ENCODE results near the gene MAPK1. TPM values are rescaled to one million over a fixed set of nuclear protein-coding genes. Genes with fewer than 3 reads are reported as not detected.

MAPK1 gene
- total RNA-seq, 1 donor from 2014 or later: 148 TPM

DNA sequence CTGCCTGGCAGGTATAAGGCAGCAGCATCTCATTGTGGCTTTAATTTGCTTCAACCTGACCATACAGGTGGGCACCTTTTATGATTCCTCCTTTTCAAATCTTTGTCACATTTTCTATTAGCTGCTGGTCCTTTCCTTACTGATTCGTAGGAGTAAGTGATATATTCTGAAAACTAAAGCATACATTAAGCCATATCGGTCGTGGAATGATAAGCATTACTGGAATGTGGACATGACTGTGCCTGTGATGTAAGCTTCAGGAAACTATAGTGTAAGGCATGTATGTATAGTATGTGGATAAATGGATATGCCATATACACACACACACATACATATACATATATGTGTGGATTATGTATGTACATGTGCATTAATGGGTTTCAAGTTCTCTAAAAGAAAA is 152.7 kb downstream of the MAPK1 start:
- Mint-ChIP-seq H3K27me3 (ENCODE audit: low read depth, unreplicated experiment) (peaks cover 3% of the 10 kb centered on the region), H3K4me1 (ENCODE audit: low read depth, unreplicated experiment) (peaks cover 6% of the 10 kb centered on the region), H3K4me3 (ENCODE audit: unreplicated experiment) (no peak overlapping the region), H3K36me3 (ENCODE audit: low read depth, unreplicated experiment) (no peaks in the 10 kb centered on the region), H3K27ac (ENCODE audit: unreplicated experiment) (no peak overlapping the region), H3K9me3 (ENCODE audit: unreplicated experiment) (no peaks in the 10 kb centered on the region)
- Histone ChIP-seq H3K4me3 (ENCODE audit: insufficient read depth, low read depth, low read length) (no peak overlapping the region), H3K79me2 (ENCODE audit: insufficient read depth, low read length) (no peaks in the 10 kb centered on the region), H3K9me3 (ENCODE audit: insufficient read depth, low read depth, low read length) (no peaks in the 10 kb centered on the region), H3K4me1 (ENCODE audit: insufficient read depth, low read length) (no peaks in the 10 kb centered on the region), H4K20me1 (ENCODE audit: insufficient read depth, low read length) (no peaks in the 10 kb centered on the region), H3K4me2 (ENCODE audit: low read length) (no peak overlapping the region), H3K27me3 (ENCODE audit: insufficient read depth, low read length) (no peaks in the 10 kb centered on the region), H3K9ac (ENCODE audit: low read length) (no peak overlapping the region), H3K27ac (ENCODE audit: low read depth, low read length) (no peak overlapping the region), H2AFZ (ENCODE audit: low read depth, low read length) (no peak overlapping the region), H3K36me3 (ENCODE audit: insufficient read depth, low read length) (no peaks in the 10 kb centered on the region)
- DNase-seq (ENCODE audit: low read depth) (no peak), FAIRE-seq (no peak)
- TF ChIP-seq, protein P1, sequence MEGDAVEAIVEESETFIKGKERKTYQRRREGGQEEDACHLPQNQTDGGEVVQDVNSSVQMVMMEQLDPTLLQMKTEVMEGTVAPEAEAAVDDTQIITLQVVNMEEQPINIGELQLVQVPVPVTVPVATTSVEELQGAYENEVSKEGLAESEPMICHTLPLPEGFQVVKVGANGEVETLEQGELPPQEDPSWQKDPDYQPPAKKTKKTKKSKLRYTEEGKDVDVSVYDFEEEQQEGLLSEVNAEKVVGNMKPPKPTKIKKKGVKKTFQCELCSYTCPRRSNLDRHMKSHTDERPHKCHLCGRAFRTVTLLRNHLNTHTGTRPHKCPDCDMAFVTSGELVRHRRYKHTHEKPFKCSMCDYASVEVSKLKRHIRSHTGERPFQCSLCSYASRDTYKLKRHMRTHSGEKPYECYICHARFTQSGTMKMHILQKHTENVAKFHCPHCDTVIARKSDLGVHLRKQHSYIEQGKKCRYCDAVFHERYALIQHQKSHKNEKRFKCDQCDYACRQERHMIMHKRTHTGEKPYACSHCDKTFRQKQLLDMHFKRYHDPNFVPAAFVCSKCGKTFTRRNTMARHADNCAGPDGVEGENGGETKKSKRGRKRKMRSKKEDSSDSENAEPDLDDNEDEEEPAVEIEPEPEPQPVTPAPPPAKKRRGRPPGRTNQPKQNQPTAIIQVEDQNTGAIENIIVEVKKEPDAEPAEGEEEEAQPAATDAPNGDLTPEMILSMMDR (IDR thresholded peaks at IDR 0.05; ENCODE audit: insufficient read depth, low read depth, low read length): no peak

DNA sequence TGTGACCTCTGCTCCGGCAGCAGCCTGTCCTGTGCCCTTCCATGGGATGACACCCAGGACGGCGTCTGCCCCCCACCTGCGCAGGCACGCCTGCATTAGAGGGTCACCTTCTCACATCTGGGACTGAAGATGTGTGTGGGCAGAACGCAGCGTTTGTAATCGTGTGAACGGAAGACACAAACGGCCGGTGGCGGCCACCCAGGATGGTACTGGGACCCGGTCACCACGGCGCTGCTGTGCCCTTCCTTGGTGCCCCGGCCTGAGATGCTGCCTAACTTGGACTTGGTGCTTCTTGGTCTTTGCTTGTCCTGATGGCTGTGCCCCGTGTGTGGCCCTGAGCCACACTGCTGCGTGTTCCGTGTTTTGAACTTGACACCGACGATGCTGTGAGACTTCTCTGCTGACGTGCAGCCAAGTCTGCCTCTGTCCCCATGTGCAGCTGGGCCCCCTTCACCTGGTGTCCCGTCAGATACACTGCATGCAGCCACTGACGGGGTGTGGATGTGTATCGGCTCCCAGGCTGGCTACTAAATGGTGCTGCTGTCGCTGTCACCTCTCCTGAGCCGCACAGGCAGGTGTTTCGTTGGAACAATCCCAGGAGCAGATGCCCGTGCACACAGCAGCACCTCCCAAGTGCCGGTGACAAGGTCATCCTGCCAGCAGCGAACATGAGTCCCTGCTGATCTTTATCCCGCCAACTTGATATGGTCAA is 153.2 kb downstream of the MAPK1 start:
- DNase-seq (ENCODE audit: low read depth) (no peak), FAIRE-seq (no peak)
- Mint-ChIP-seq H3K4me3 (ENCODE audit: unreplicated experiment) (no peak overlapping the region), H3K36me3 (ENCODE audit: low read depth, unreplicated experiment) (no peaks in the 10 kb centered on the region), H3K27me3 (ENCODE audit: low read depth, unreplicated experiment) (peaks cover 3% of the 10 kb centered on the region), H3K9me3 (ENCODE audit: unreplicated experiment) (no peaks in the 10 kb centered on the region), H3K4me1 (ENCODE audit: low read depth, unreplicated experiment) (peaks cover 6% of the 10 kb centered on the region), H3K27ac (ENCODE audit: unreplicated experiment) (no peak overlapping the region)
- no peak overlapping the region for H3K9ac ChIP-seq (ENCODE audit: low read length)
- H2AFZ ChIP-seq (ENCODE audit: low read depth, low read length): no peak overlapping the region
- H3K27ac ChIP-seq (ENCODE audit: low read depth, low read length): no peak overlapping the region
- no peaks in the 10 kb centered on the region for H3K36me3 ChIP-seq (ENCODE audit: insufficient read depth, low read length)
- no peak overlapping the region for H3K4me3 ChIP-seq (ENCODE audit: insufficient read depth, low read depth, low read length)
- no peaks in the 10 kb centered on the region for H3K79me2 ChIP-seq (ENCODE audit: insufficient read depth, low read length)
- no peak for TF ChIP-seq EZH2 (IDR thresholded peaks at IDR 0.05; ENCODE audit: insufficient read depth, low read length)
- TF ChIP-seq, protein P1 (IDR thresholded peaks at IDR 0.05; ENCODE audit: insufficient read depth, low read depth, low read length): no peak
- no peaks in the 10 kb centered on the region for H3K9me3 ChIP-seq (ENCODE audit: insufficient read depth, low read depth, low read length)
- no peaks in the 10 kb centered on the region for H4K20me1 ChIP-seq (ENCODE audit: insufficient read depth, low read length)
- H3K4me2 ChIP-seq (ENCODE audit: low read length): no peak overlapping the region
- H3K27me3 ChIP-seq (ENCODE audit: insufficient read depth, low read length): no peaks in the 10 kb centered on the region
- no peaks in the 10 kb centered on the region for H3K4me1 ChIP-seq (ENCODE audit: insufficient read depth, low read length)

DNA sequence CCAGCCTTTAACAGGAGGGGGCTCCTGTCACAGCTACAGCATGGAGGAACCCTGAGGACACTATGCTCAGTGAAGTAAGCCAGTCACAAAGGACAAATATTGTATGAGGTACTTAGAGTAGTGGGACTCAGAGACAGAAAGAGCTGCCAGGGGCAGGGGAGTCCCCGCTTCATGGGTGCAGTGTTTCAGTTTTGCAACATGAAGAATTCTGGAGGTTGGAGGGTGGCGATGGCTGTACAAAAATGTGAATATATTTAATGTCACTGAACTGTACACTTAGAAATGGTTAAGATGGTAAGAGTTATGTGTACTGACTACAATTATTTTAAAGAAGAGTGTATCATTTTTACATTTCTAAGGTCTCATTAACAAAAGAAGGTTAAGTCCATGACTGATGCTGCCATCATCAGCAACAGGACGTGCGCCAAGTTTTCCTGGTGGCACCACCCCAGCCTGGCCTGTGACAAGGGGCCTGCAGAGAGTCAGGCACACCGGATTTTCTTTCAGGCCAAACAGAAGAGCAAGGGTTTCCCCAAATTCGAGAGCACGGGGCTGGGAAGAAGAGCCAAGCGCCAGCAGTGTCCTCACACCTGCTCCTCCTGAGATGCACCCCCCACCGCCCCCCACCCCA is 153.9 kb downstream of the MAPK1 start:
- no peak overlapping the region for H3K27ac ChIP-seq (ENCODE audit: low read depth, low read length)
- no peaks in the 10 kb centered on the region for H3K36me3 ChIP-seq (ENCODE audit: insufficient read depth, low read length)
- H3K79me2 ChIP-seq (ENCODE audit: insufficient read depth, low read length): no peaks in the 10 kb centered on the region
- peak overlapping the region; percentile 67 for H2AFZ ChIP-seq (ENCODE audit: low read depth, low read length)
- no peaks in the 10 kb centered on the region for H3K36me3 Mint-ChIP-seq (ENCODE audit: low read depth, unreplicated experiment)
- peaks cover 6% of the 10 kb centered on the region for H3K4me1 Mint-ChIP-seq (ENCODE audit: low read depth, unreplicated experiment)
- H4K20me1 ChIP-seq (ENCODE audit: insufficient read depth, low read length): no peaks in the 10 kb centered on the region
- H3K27ac Mint-ChIP-seq (ENCODE audit: unreplicated experiment): no peak overlapping the region
- H3K4me2 ChIP-seq (ENCODE audit: low read length): peak overlapping the region; percentile 85
- no peaks in the 10 kb centered on the region for H3K4me1 ChIP-seq (ENCODE audit: insufficient read depth, low read length)
- no peak overlapping the region for H3K4me3 Mint-ChIP-seq (ENCODE audit: unreplicated experiment)
- DNase-seq (ENCODE audit: low read depth) (no peak), FAIRE-seq (no peak)
- H3K9me3 ChIP-seq (ENCODE audit: insufficient read depth, low read depth, low read length): no peaks in the 10 kb centered on the region
- no peaks in the 10 kb centered on the region for H3K9me3 Mint-ChIP-seq (ENCODE audit: unreplicated experiment)
- no peak overlapping the region for H3K4me3 ChIP-seq (ENCODE audit: insufficient read depth, low read depth, low read length)
- TF ChIP-seq, protein P1 (IDR thresholded peaks at IDR 0.05; ENCODE audit: insufficient read depth, low read depth, low read length): no peak
- TF ChIP-seq EZH2 (IDR thresholded peaks at IDR 0.05; ENCODE audit: insufficient read depth, low read length): no peak
- no peaks in the 10 kb centered on the region for H3K27me3 ChIP-seq (ENCODE audit: insufficient read depth, low read length)
- no peak overlapping the region for H3K9ac ChIP-seq (ENCODE audit: low read length)
- H3K27me3 Mint-ChIP-seq (ENCODE audit: low read depth, unreplicated experiment): peaks cover 5% of the 10 kb centered on the region
